GM12878 (cell line): ENCODE measurements around the gene DYNLL1. TPM values are rescaled to one million over a fixed set of nuclear protein-coding genes. Genes with fewer than 3 reads are reported as not detected.
A peak's percentile ranks its signal among the peaks of the same experiment; 100 is the strongest.

Experiments
- ATAC-seq: fragments of 200-7000 bp; cut with Tn5 transposase; 3 replicates; pipeline ENCODE4 v1.9.1; 2020; ENCODE audit warnings: mild to moderate bottlenecking, moderate library complexity
- BruUV-seq: library from RNA; stranded (reverse); fragments of 400-500 nt; replicated peaks from 2 replicates; lab custom pipeline; 2021; lab: Mats Ljungman, UMichigan
- CTCF ChIA-PET: fragments of 300-600 bp; sonication (Branson Sonifier 250); formaldehyde crosslinking; extraction: SDS; loops from one replicate; lab custom pipeline; 2021; ENCODE audit warnings: inconsistent platforms; lab: Yijun Ruan, JAX
- POLR2A ChIA-PET: fragments of 350-600 bp; formaldehyde crosslinking; extraction: SDS; loops from one replicate; lab custom pipeline; 2021; ENCODE audit warnings: inconsistent platforms; lab: Charles Lee
- RAD21 ChIA-PET: fragments of 300-600 bp; sonication (Branson Sonifier 250); formaldehyde crosslinking; loops from one replicate; lab custom pipeline; 2023; ENCODE audit warnings: antibody characterized with exemption; ENCODE audit not compliant: unreplicated experiment; lab: Charles Lee
- SMC1A ChIA-PET: fragments of 300-600 bp; sonication (Branson Sonifier 250); formaldehyde crosslinking; loops from one replicate; lab custom pipeline; 2023; ENCODE audit not compliant: unreplicated experiment, uncharacterized antibody; lab: Charles Lee
- DNase-seq: peaks from one replicate; pipeline ENCODE4 v3.0.0-alpha.2; 2011; ENCODE audit warnings: low read depth, low spot score
- FAIRE-seq: peaks from 3 replicates; lab custom pipeline; 2011; peaks lifted over from hg19 to GRCh38; lab: Jason Lieb, UNC
- H2AFZ ChIP-seq: 2 replicates; pipeline ENCODE4 v1.6.0; 2011; ENCODE audit warnings: low read depth, low read length, control low read depth; ENCODE audit not compliant: control insufficient read depth
- H3K27ac ChIP-seq: 2 replicates; pipeline ENCODE4 v1.5.1; 2011; ENCODE audit warnings: control low read depth; ENCODE audit not compliant: control insufficient read depth, insufficient read depth
- H3K27me3 ChIP-seq, 2 experiments: replicated peaks in 1 of 2; 2 replicates each; pipeline versions ENCODE4 v1.6.0 to v1.6.1; 2011; ENCODE audit warnings: low read length in 1 of 2; ENCODE audit not compliant: control insufficient read depth in 2 of 2, insufficient read depth in 2 of 2
- H3K36me3 ChIP-seq, 2 experiments: 2 replicates each; pipeline ENCODE4 v1.5.1; 2011; ENCODE audit warnings: low read length in 1 of 2; ENCODE audit not compliant: control insufficient read depth in 2 of 2, insufficient read depth in 2 of 2
- H3K4me1 ChIP-seq: 2 replicates; pipeline ENCODE4 v1.6.1; 2011; ENCODE audit warnings: mild to moderate bottlenecking, low read length, moderate library complexity, mixed read lengths; ENCODE audit not compliant: control insufficient read depth, insufficient read depth
- H3K4me2 ChIP-seq: 2 replicates; pipeline ENCODE4 v1.6.0; 2011; ENCODE audit warnings: control low read depth; ENCODE audit not compliant: control insufficient read depth, insufficient read depth
- H3K4me3 ChIP-seq: fragments of 200-600 bp; sonication (generic); 2 replicates; pipeline ENCODE4 v1.5.1; 2016
- H3K79me2 ChIP-seq: 2 replicates; pipeline ENCODE4 v1.6.0; 2011; ENCODE audit warnings: low read length; ENCODE audit not compliant: control insufficient read depth, insufficient read depth
- H3K9ac ChIP-seq: 2 replicates; pipeline ENCODE4 v1.8.0; 2011; ENCODE audit warnings: low read length, control low read depth, mixed read lengths; ENCODE audit not compliant: control insufficient read depth, insufficient read depth
- H3K9me3 ChIP-seq: replicated peaks from 3 replicates; pipeline ENCODE4 v1.5.1; 2011; ENCODE audit warnings: mild to moderate bottlenecking, low read length; ENCODE audit not compliant: control insufficient read depth, insufficient read depth
- H4K20me1 ChIP-seq: 2 replicates; pipeline ENCODE4 v1.6.0; 2011; ENCODE audit not compliant: control insufficient read depth, insufficient read depth
- ATF7 ChIP-seq: fragments of 450-650 bp; IDR thresholded peaks from 2 replicates; pipeline ENCODE4 v1.6.1; 2016; ENCODE audit warnings: low read depth, mild to moderate bottlenecking
- BHLHE40 ChIP-seq, 2 experiments: fragments of 450-650 bp in 1 of 2; IDR thresholded peaks; 2 replicates each; pipeline ENCODE4 v1.6.1; 2011 to 2017; ENCODE audit warnings: low read depth in 2 of 2, borderline replicate concordance in 1 of 2, improper control_type of control experiment in 1 of 2, low read length in 1 of 2, mild to moderate bottlenecking in 1 of 2
- E2F4 ChIP-seq: IDR thresholded peaks from 2 replicates; pipeline ENCODE4 v1.6.1; 2012; ENCODE audit warnings: low read depth, low read length, improper control_type of control experiment
- ETV6 ChIP-seq, 2 experiments: fragments of 450-650 bp in 1 of 2; IDR thresholded peaks in 1 of 2; conservative IDR thresholded peaks in 1 of 2; 2 replicates each; pipeline ENCODE4 v1.6.1; 2014; ENCODE audit warnings: antibody characterized with exemption in 1 of 2, borderline replicate concordance in 1 of 2, low read depth in 1 of 2, mild to moderate bottlenecking in 1 of 2, moderate library complexity in 1 of 2
- HCFC1 ChIP-seq: fragments of 150-350 bp; IDR thresholded peaks from 2 replicates; pipeline ENCODE4 v1.6.1; 2014; ENCODE audit warnings: low read length
- IRF3 ChIP-seq: fragments of 450-650 bp; IDR thresholded peaks from 2 replicates; pipeline ENCODE4 v1.6.1; 2014; ENCODE audit warnings: mild to moderate bottlenecking
- MYC ChIP-seq: IDR thresholded peaks from 2 replicates; pipeline ENCODE4 v1.6.1; 2011; ENCODE audit warnings: mild to moderate bottlenecking, low read length, moderate library complexity, inconsistent platforms; ENCODE audit not compliant: insufficient read depth, insufficient replicate concordance, insufficient read length, severe bottlenecking
- NR2C1 ChIP-seq: fragments of 450-650 bp; IDR thresholded peaks from 2 replicates; pipeline ENCODE4 v1.6.1; 2017; ENCODE audit warnings: antibody characterized with exemption, mild to moderate bottlenecking, moderate library complexity
- PAX5 ChIP-seq: IDR thresholded peaks from 2 replicates; pipeline ENCODE4 v1.6.1; 2011; ENCODE audit warnings: low read depth, low read length, borderline replicate concordance
- POLR2A ChIP-seq: IDR thresholded peaks from 2 replicates; pipeline ENCODE4 v1.6.1; 2011; ENCODE audit warnings: low read depth, mild to moderate bottlenecking, low read length
- POLR2AphosphoS2 ChIP-seq: IDR thresholded peaks from 2 replicates; pipeline ENCODE4 v1.6.1; 2011; ENCODE audit warnings: low read depth, mild to moderate bottlenecking, low read length, improper control_type of control experiment, moderate library complexity
- SIX5 ChIP-seq: IDR thresholded peaks from 2 replicates; pipeline ENCODE4 v1.6.1; 2011; ENCODE audit warnings: mild to moderate bottlenecking, low read depth, low read length, moderate library complexity; ENCODE audit not compliant: severe bottlenecking
- ZNF207 ChIP-seq: fragments of 450-650 bp; IDR thresholded peaks from 2 replicates; pipeline ENCODE4 v1.6.1; 2014; ENCODE audit warnings: antibody characterized with exemption, mild to moderate bottlenecking, borderline replicate concordance
- WGBS: methylation state at CpG from one replicate; pipeline ENCODE4 v1.1.6; 2016; ENCODE audit warnings: low lambda C conversion rate; ENCODE audit not compliant: insufficient replicate concordance, insufficient coverage; ENCODE audit errors: missing lambda C conversion rate; 5-methylcytosine and 5-hydroxymethylcytosine counted together
- in situ Hi-C: fragments of 300-500 bp; cut with MboI; formaldehyde crosslinking; loops from 9 replicates; pipeline ENCODE4 v1.14.3; 2018; ENCODE audit warnings: mixed read lengths
- intact Hi-C: fragments of 100-400 bp; cut with micrococcal nuclease; formaldehyde crosslinking; loops from one replicate; pipeline ENCODE4 v1.14.2; 2022; ENCODE audit not compliant: unreplicated experiment
- polyA plus RNA-seq, 11 experiments: library from polyadenylated mRNA; depleted of rRNA in 4 of 11; unstranded in 6 of 11; stranded (reverse) in 5 of 11; fragments of >200 nt; fragmentation: Nextera tagmentation in 4 of 11; fragmentation: Illumina TruSeq in 1 of 11; extraction: Ambion mirVana in 4 of 11; extraction: Trizol in 1 of 11; gene quantifications; 1 replicate in 1 of 11; 2 replicates in 10 of 11; pipeline versions ENCODE4 v1.2.1 to v1.2.3, GENCODE V29; 2011 to 2016; ENCODE audit warnings: inconsistent platforms in 2 of 11, missing spikeins in 2 of 11, low read depth in 1 of 11
- total RNA-seq, 4 experiments: library from RNA; depleted of rRNA in 3 of 4; stranded (reverse); fragments of >200 nt in 3 of 4; fragmentation: Illumina TruSeq in 1 of 4; extraction: Trizol in 1 of 4; gene quantifications; 2 replicates each; pipeline versions ENCODE4 v1.2.1 to v1.2.3, GENCODE V29; 2013 to 2021
- TF ChIP-seq, protein P1 (sequence below): fragments of 450-650 bp; conservative IDR thresholded peaks from 2 replicates; pipeline ENCODE4 v1.6.1; 2017; ENCODE audit warnings: mild to moderate bottlenecking, moderate library complexity
- TF ChIP-seq, protein P2 (sequence below): fragments of 450-650 bp; IDR thresholded peaks from 2 replicates; pipeline ENCODE4 v1.6.1; 2017; ENCODE audit warnings: mild to moderate bottlenecking, low read depth, inconsistent platforms; ENCODE audit not compliant: poor library complexity, severe bottlenecking

The DYNLL1 gene
- total and polyA plus RNA-seq, 10 of the 15 experiments (the other 5 are each of a cell fraction or from before 2014, with no cell fraction given), result 239 to 796 (median 379) TPM

GRCh38 chr12:120538281-120539156 is 42.6 kb downstream of the DYNLL1 start:
- in situ Hi-C loops, result no loop called here
- Histone ChIP-seq H3K27me3 (no peaks in the 10 kb centered on the region), H3K9ac (peak overlapping the region; percentile 61), H2AFZ (no peak overlapping the region), H3K4me1 (peaks cover 21% of the 10 kb centered on the region), H3K4me3 (peak overlapping the region; percentile 70), H3K27ac (peak overlapping the region; percentile 76), H3K79me2 (peaks cover 83% of the 10 kb centered on the region), H4K20me1 (peaks cover 5% of the 10 kb centered on the region; the same call in 1 of the 2 replicates), H3K9me3 (no peaks in the 10 kb centered on the region), H3K36me3 (peaks cover 3 to 21% of the 10 kb centered on the region in 2 experiments), H3K4me2 (peak overlapping the region; percentile 78)
- FAIRE-seq (no peak), DNase-seq (no peak), ATAC-seq (peak; percentile 2; the same call in 1 of the 3 replicates)
- POLR2A ChIA-PET, result interaction anchor here (0.6 to 1.3 kb wide), 4 partner anchors 10 to 100 kb away, joined by 3 to 11 read pairs (median 7); partner anchors contain the start of gene COQ5
- SMC1A ChIA-PET, result interaction anchor here (0.9 to 1.7 kb wide), 11 partner anchors 9 to 111 kb away, joined by 3 to 6 read pairs (median 4); partner anchors contain the start of genes DYNLL1 and SRSF9
- WGBS, result 32% methylated on average over 6 of the region's 6 CpGs
- intact Hi-C loops, result no loop called here
- RAD21 ChIA-PET, result interaction anchor here (0.7 to 0.8 kb wide), 2 partner anchors 44 to 70 kb away, joined by 3 to 4 read pairs; no protein-coding TSS in a partner anchor
- CTCF ChIA-PET, result interaction anchor here (0.8 to 2.4 kb wide), 6 partner anchors 9 to 72 kb away, joined by 3 to 10 read pairs (median 4); partner anchors contain the start of genes COQ5, DYNLL1 and POP5
- BruUV-seq, result no TSS peak
- TF ChIP-seq MYC (no peak), POLR2A (no peak), ATF7 (no peak), PAX5 (no peak), POLR2AphosphoS2 (no peak), IRF3 (no peak), ZNF207 (no peak), SIX5 (no peak), NR2C1 (no peak), ETV6 (conservative IDR thresholded peaks at IDR 0.05 in 1 of 2, IDR thresholded peaks at IDR 0.05 in 1 of 2; ENCODE audit: borderline replicate concordance in 1 of 2, low read depth in 1 of 2) (no peak), BHLHE40 (IDR thresholded peaks at IDR 0.05; ENCODE audit: borderline replicate concordance in 1 of 2, low read depth in 2 of 2, low read length in 1 of 2) (no peak), HCFC1 (no peak), E2F4 (no peak)
- TF ChIP-seq, protein P1, sequence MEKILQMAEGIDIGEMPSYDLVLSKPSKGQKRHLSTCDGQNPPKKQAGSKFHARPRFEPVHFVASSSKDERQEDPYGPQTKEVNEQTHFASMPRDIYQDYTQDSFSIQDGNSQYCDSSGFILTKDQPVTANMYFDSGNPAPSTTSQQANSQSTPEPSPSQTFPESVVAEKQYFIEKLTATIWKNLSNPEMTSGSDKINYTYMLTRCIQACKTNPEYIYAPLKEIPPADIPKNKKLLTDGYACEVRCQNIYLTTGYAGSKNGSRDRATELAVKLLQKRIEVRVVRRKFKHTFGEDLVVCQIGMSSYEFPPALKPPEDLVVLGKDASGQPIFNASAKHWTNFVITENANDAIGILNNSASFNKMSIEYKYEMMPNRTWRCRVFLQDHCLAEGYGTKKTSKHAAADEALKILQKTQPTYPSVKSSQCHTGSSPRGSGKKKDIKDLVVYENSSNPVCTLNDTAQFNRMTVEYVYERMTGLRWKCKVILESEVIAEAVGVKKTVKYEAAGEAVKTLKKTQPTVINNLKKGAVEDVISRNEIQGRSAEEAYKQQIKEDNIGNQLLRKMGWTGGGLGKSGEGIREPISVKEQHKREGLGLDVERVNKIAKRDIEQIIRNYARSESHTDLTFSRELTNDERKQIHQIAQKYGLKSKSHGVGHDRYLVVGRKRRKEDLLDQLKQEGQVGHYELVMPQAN, result no peak
- TF ChIP-seq, protein P2, sequence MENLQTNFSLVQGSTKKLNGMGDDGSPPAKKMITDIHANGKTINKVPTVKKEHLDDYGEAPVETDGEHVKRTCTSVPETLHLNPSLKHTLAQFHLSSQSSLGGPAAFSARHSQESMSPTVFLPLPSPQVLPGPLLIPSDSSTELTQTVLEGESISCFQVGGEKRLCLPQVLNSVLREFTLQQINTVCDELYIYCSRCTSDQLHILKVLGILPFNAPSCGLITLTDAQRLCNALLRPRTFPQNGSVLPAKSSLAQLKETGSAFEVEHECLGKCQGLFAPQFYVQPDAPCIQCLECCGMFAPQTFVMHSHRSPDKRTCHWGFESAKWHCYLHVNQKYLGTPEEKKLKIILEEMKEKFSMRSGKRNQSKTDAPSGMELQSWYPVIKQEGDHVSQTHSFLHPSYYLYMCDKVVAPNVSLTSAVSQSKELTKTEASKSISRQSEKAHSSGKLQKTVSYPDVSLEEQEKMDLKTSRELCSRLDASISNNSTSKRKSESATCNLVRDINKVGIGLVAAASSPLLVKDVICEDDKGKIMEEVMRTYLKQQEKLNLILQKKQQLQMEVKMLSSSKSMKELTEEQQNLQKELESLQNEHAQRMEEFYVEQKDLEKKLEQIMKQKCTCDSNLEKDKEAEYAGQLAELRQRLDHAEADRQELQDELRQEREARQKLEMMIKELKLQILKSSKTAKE, result no peak
